Esophagus muscularis mucosa (tissue), 4 donors: ENCODE data around the gene AGPAT4.

ENCODE experiments used
- CTCF ChIP-seq, 3 experiments: fragments of 200-600 bp in 2 of 3; fragments of 450-650 bp in 1 of 3; sonication (generic) in 2 of 3; IDR thresholded peaks; one replicate each; pipeline ENCODE4 v1.5.1; 2017 to 2019; ENCODE audit warnings: antibody characterized with exemption in 3 of 3, mild to moderate bottlenecking in 2 of 3, moderate library complexity in 1 of 3
- EP300 ChIP-seq: sonication (generic); formaldehyde crosslinking; IDR thresholded peaks from one replicate; pipeline ENCODE4 v1.6.1; 2017; ENCODE audit warnings: antibody characterized with exemption
- POLR2A ChIP-seq: fragments of 450-650 bp; IDR thresholded peaks from one replicate; pipeline ENCODE4 v1.6.1; 2017; ENCODE audit warnings: antibody characterized with exemption, moderate library complexity, mild to moderate bottlenecking, low read depth
- POLR2AphosphoS5 ChIP-seq, 2 donors: sonication (generic); formaldehyde crosslinking; IDR thresholded peaks; one replicate each; pipeline ENCODE4 v1.6.1; 2017; ENCODE audit warnings: antibody characterized with exemption in 2 of 2

- TF ChIP-seq CTCF (IDR thresholded peaks at IDR 0.05) (no peak), POLR2A (no peak), EP300 (no peak), POLR2AphosphoS5 (IDR thresholded peaks at IDR 0.05) (peak in 1 of 2 donors; percentile 50)
These were observed 15.9 kb downstream of the AGPAT4 start for GRCh38 chr6:161257793-161258457.
